Measurements from ENCODE around the gene COBL. TPM values are rescaled to one million over a fixed set of nuclear protein-coding genes. Genes with fewer than 3 reads are reported as not detected.
A peak's percentile ranks its signal among the peaks of the same experiment; 100 is the strongest.

The COBL gene
- total RNA-seq, 1 donor from 2014 or later: 53.2 TPM

- H3K4me1 ChIP-seq (ENCODE audit: control insufficient read depth in 3 of 3, insufficient read depth in 3 of 3, low read length in 3 of 3): peaks cover 4 to 28% (median 21%) of the 10 kb centered on the region in 3 donors
- H3K27me3 ChIP-seq (ENCODE audit: control insufficient read depth in 3 of 3, insufficient read depth in 3 of 3, low read length in 3 of 3): no peaks in the 10 kb centered on the region
- no peak overlapping the region for H3K4me3 ChIP-seq (ENCODE audit: low read length in 3 of 3)
- no peak overlapping the region for H3K27ac ChIP-seq (ENCODE audit: low read depth, low read length)
- no peaks in the 10 kb centered on the region for H3K36me3 ChIP-seq (ENCODE audit: control insufficient read depth in 3 of 3, insufficient read depth in 3 of 3, low read length in 3 of 3)
- peak overlapping the region in 1 of 3 donors; percentile 25 for H3K9ac ChIP-seq (ENCODE audit: low read depth in 1 of 3, low read length in 3 of 3)
- no peaks in the 10 kb centered on the region for H3K9me3 ChIP-seq (ENCODE audit: control insufficient read depth in 3 of 3, low read length in 3 of 3)
Measured at GRCh38 chr7:51269321-51269720, 47.3 kb downstream of the COBL start.

DNA sequence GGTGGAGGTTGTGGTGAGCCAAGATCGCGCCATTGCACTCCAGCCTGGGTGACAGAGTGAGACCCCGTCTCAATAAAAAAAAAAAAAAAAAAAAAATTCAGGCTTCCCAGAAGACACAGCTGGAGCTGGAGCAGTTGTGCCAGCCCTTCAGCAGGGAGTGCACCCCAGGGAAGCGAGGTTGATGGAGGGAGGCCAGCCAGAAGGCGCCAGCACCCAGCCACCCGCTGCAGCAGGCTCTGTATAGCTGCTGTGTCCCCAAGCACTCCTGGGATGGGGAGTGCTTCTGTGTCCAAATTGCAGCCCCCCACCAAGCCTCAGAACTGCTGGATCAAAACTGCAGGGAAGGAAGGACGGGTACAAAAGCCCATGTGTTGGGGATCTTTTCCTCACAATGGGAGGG, 47.8 kb downstream of the COBL start:
- no peaks in the 10 kb centered on the region for H3K36me3 ChIP-seq (ENCODE audit: control insufficient read depth in 3 of 3, insufficient read depth in 3 of 3, low read length in 3 of 3)
- H3K9ac ChIP-seq (ENCODE audit: low read depth in 1 of 3, low read length in 3 of 3): no peak overlapping the region
- peaks cover 8 to 28% (median 21%) of the 10 kb centered on the region in 3 donors for H3K4me1 ChIP-seq (ENCODE audit: control insufficient read depth in 3 of 3, insufficient read depth in 3 of 3, low read length in 3 of 3)
- H3K27ac ChIP-seq (ENCODE audit: low read depth, low read length): no peak overlapping the region
- no peak overlapping the region for H3K4me3 ChIP-seq (ENCODE audit: low read length in 3 of 3)
- H3K9me3 ChIP-seq (ENCODE audit: control insufficient read depth in 3 of 3, low read length in 3 of 3): no peaks in the 10 kb centered on the region
- no peaks in the 10 kb centered on the region for H3K27me3 ChIP-seq (ENCODE audit: control insufficient read depth in 3 of 3, insufficient read depth in 3 of 3, low read length in 3 of 3)

DNA sequence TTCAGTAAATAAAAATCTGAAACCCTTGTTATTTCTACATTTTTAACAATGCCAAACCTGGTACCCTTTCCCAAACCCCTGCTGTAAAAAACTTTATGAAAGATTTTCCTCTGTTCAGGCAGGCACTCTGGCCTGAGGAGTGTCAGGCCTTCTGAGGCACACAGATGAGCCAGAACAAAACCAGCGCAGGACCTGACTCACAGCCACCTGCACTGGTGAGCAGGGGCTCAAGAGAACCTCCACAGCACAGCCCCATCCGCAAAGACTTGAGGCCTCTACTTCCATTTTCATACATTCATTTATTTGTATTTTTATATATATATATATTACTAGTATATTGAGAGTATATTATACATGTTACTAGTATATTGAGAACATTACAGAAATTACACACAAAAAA, 49.4 kb downstream of the COBL start:
- Histone ChIP-seq H3K4me3 (ENCODE audit: low read length in 3 of 3) (no peak overlapping the region), H3K4me1 (ENCODE audit: control insufficient read depth in 3 of 3, insufficient read depth in 3 of 3, low read length in 3 of 3) (peaks cover 16 to 38% (median 29%) of the 10 kb centered on the region in 3 donors), H3K9me3 (ENCODE audit: control insufficient read depth in 3 of 3, low read length in 3 of 3) (no peaks in the 10 kb centered on the region), H3K9ac (ENCODE audit: low read depth in 1 of 3, low read length in 3 of 3) (no peak overlapping the region), H3K27ac (ENCODE audit: low read depth, low read length) (no peak overlapping the region), H3K36me3 (ENCODE audit: control insufficient read depth in 3 of 3, insufficient read depth in 3 of 3, low read length in 3 of 3) (no peaks in the 10 kb centered on the region), H3K27me3 (ENCODE audit: control insufficient read depth in 3 of 3, insufficient read depth in 3 of 3, low read length in 3 of 3) (no peaks in the 10 kb centered on the region)

GRCh38 chr7:51265066-51265907, 51.3 kb downstream of the COBL start:
- H3K27me3 ChIP-seq (ENCODE audit: control insufficient read depth in 3 of 3, insufficient read depth in 3 of 3, low read length in 3 of 3): no peaks in the 10 kb centered on the region
- H3K27ac ChIP-seq (ENCODE audit: low read depth, low read length): no peak overlapping the region
- no peak overlapping the region for H3K4me3 ChIP-seq (ENCODE audit: low read length in 3 of 3)
- peaks cover 18 to 52% (median 43%) of the 10 kb centered on the region in 3 donors for H3K4me1 ChIP-seq (ENCODE audit: control insufficient read depth in 3 of 3, insufficient read depth in 3 of 3, low read length in 3 of 3)
- no peaks in the 10 kb centered on the region for H3K36me3 ChIP-seq (ENCODE audit: control insufficient read depth in 3 of 3, insufficient read depth in 3 of 3, low read length in 3 of 3)
- peak overlapping the region in 1 of 3 donors; percentile 16 for H3K9ac ChIP-seq (ENCODE audit: low read depth in 1 of 3, low read length in 3 of 3)
- no peaks in the 10 kb centered on the region for H3K9me3 ChIP-seq (ENCODE audit: control insufficient read depth in 3 of 3, low read length in 3 of 3)

DNA sequence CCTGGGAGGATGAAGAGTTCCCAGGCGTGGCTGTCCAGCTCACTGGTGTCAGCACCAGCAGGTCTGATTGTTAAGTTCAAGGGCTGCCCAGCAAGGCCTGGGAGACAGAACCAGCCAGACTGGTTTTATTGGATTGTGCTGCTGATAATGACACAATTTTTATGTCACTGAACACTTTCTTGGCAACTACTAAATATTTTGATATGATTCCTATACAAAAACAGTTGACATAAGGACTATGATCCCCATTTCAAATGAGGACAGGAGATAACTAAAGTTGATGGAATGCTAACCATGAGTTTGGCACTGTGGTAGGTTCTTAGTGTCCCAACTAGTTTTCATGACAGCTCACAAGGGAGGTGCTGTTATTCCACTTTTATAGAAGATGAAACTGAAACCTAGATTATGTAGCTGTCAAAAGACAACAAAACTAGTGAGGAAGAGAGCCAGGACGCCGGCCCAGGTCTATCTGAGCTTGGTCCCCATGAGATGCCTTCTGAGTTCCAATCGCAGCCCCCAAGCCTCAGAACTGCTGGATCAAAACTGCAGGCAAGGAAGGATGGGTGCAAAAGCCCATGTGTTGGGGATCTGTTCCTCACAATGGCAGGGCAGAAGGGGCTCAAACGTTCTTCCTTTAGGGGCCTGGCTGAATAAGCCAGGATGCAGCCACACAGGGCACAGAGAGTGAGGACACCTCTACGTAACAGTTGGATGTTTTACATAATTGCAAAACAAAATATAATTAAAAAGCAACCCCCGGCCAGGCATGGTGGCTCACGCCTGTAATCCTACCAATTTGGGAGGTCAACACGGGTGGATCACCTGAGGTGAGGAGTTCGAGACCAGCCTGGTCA, 52.8 kb downstream of the COBL start:
- H3K27ac ChIP-seq (ENCODE audit: low read depth, low read length): peak overlapping the region; percentile 12
- no peaks in the 10 kb centered on the region for H3K9me3 ChIP-seq (ENCODE audit: control insufficient read depth in 3 of 3, low read length in 3 of 3)
- peak overlapping the region in 2 of 3 donors; percentile 2 to 58 for H3K9ac ChIP-seq (ENCODE audit: low read depth in 1 of 3, low read length in 3 of 3)
- peak overlapping the region in 1 of 3 donors; percentile 45 for H3K4me3 ChIP-seq (ENCODE audit: low read length in 3 of 3)
- no peaks in the 10 kb centered on the region for H3K36me3 ChIP-seq (ENCODE audit: control insufficient read depth in 3 of 3, insufficient read depth in 3 of 3, low read length in 3 of 3)
- H3K4me1 ChIP-seq (ENCODE audit: control insufficient read depth in 3 of 3, insufficient read depth in 3 of 3, low read length in 3 of 3): peaks cover 21 to 58% (median 40%) of the 10 kb centered on the region in 3 donors
- no peaks in the 10 kb centered on the region for H3K27me3 ChIP-seq (ENCODE audit: control insufficient read depth in 3 of 3, insufficient read depth in 3 of 3, low read length in 3 of 3)

- Histone ChIP-seq H3K27me3 (ENCODE audit: control insufficient read depth in 3 of 3, insufficient read depth in 3 of 3, low read length in 3 of 3) (no peaks in the 10 kb centered on the region), H3K4me1 (ENCODE audit: control insufficient read depth in 3 of 3, insufficient read depth in 3 of 3, low read length in 3 of 3) (peaks cover 21 to 58% (median 40%) of the 10 kb centered on the region in 3 donors), H3K36me3 (ENCODE audit: control insufficient read depth in 3 of 3, insufficient read depth in 3 of 3, low read length in 3 of 3) (no peaks in the 10 kb centered on the region), H3K9me3 (ENCODE audit: control insufficient read depth in 3 of 3, low read length in 3 of 3) (no peaks in the 10 kb centered on the region), H3K9ac (ENCODE audit: low read depth in 1 of 3, low read length in 3 of 3) (peak overlapping the region in 1 of 3 donors; percentile 40), H3K27ac (ENCODE audit: low read depth, low read length) (no peak overlapping the region), H3K4me3 (ENCODE audit: low read length in 3 of 3) (no peak overlapping the region)
Measured at GRCh38 chr7:51262796-51263531, 53.6 kb downstream of the COBL start.

DNA sequence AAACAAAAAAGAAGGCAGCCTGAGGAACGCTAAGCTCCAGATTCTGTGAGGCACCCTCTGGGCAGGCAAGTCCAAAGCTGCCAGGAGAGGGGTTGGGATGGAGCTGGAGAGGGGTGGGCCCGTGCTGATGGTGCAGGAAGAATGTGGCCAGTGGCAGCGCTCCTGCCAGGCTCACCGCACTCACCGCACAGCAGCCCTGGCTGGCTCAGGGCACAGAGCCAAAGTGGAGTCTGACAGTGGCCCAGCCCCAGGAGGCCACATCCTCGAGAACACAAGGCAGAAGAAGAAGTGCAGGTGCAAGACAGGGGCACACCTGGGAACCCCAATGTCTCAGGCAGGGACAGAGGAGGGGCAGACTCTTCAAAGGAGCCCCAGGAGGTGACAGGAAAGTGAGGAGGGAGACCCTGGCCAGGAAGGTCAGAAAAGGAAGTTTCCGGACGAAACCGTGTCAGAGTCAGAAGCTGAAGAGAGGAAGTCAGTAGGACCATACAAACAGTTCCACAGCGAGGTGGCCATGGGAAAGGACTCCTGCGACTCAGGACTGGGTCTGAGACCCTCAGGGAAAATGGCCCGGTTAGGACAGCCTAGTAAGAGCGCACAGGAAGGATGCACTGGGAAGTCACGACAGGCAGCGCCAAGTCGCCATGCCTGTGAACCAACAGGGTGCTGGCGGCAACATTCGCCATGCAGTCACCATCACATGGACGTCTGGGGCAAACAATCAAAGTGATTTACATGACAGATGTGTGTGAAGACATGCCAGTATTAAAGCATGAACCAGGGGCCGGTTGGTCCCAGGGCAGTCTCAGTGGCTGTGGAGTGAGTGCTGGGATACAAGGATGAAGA, 54.4 kb downstream of the COBL start:
- H3K27me3 ChIP-seq (ENCODE audit: control insufficient read depth in 3 of 3, insufficient read depth in 3 of 3, low read length in 3 of 3): no peaks in the 10 kb centered on the region
- no peak overlapping the region for H3K4me3 ChIP-seq (ENCODE audit: low read length in 3 of 3)
- peaks cover 21 to 58% (median 40%) of the 10 kb centered on the region in 3 donors for H3K4me1 ChIP-seq (ENCODE audit: control insufficient read depth in 3 of 3, insufficient read depth in 3 of 3, low read length in 3 of 3)
- H3K27ac ChIP-seq (ENCODE audit: low read depth, low read length): no peak overlapping the region
- peak overlapping the region in 1 of 3 donors; percentile 8 for H3K9ac ChIP-seq (ENCODE audit: low read depth in 1 of 3, low read length in 3 of 3)
- H3K36me3 ChIP-seq (ENCODE audit: control insufficient read depth in 3 of 3, insufficient read depth in 3 of 3, low read length in 3 of 3): no peaks in the 10 kb centered on the region
- H3K9me3 ChIP-seq (ENCODE audit: control insufficient read depth in 3 of 3, low read length in 3 of 3): no peaks in the 10 kb centered on the region

- peaks cover 24 to 62% (median 42%) of the 10 kb centered on the region in 3 donors for H3K4me1 ChIP-seq (ENCODE audit: control insufficient read depth in 3 of 3, insufficient read depth in 3 of 3, low read length in 3 of 3)
- H3K9me3 ChIP-seq (ENCODE audit: control insufficient read depth in 3 of 3, low read length in 3 of 3): no peaks in the 10 kb centered on the region
- no peak overlapping the region for H3K9ac ChIP-seq (ENCODE audit: low read depth in 1 of 3, low read length in 3 of 3)
- H3K27ac ChIP-seq (ENCODE audit: low read depth, low read length): no peak overlapping the region
- no peaks in the 10 kb centered on the region for H3K27me3 ChIP-seq (ENCODE audit: control insufficient read depth in 3 of 3, insufficient read depth in 3 of 3, low read length in 3 of 3)
- no peak overlapping the region for H3K4me3 ChIP-seq (ENCODE audit: low read length in 3 of 3)
- no peaks in the 10 kb centered on the region for H3K36me3 ChIP-seq (ENCODE audit: control insufficient read depth in 3 of 3, insufficient read depth in 3 of 3, low read length in 3 of 3)
Measured at GRCh38 chr7:51261117-51261835, 55.3 kb downstream of the COBL start.

Measured in skeletal muscle tissue (tissue), 4 donors.